ENCODE data around the gene FOXC1.

GRCh38 chr6:1591243-1591642 lies 18.5 kb upstream of the FOXC1 start:
- TF ChIP-seq, protein P1, sequence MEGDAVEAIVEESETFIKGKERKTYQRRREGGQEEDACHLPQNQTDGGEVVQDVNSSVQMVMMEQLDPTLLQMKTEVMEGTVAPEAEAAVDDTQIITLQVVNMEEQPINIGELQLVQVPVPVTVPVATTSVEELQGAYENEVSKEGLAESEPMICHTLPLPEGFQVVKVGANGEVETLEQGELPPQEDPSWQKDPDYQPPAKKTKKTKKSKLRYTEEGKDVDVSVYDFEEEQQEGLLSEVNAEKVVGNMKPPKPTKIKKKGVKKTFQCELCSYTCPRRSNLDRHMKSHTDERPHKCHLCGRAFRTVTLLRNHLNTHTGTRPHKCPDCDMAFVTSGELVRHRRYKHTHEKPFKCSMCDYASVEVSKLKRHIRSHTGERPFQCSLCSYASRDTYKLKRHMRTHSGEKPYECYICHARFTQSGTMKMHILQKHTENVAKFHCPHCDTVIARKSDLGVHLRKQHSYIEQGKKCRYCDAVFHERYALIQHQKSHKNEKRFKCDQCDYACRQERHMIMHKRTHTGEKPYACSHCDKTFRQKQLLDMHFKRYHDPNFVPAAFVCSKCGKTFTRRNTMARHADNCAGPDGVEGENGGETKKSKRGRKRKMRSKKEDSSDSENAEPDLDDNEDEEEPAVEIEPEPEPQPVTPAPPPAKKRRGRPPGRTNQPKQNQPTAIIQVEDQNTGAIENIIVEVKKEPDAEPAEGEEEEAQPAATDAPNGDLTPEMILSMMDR (IDR thresholded peaks at IDR 0.05; ENCODE audit: low read depth, low read length), result no peak
- no peak for TF ChIP-seq POLR2A (IDR thresholded peaks at IDR 0.05; ENCODE audit: extremely low read depth, insufficient read length)
- no peak for TF ChIP-seq MAX (IDR thresholded peaks at IDR 0.05; ENCODE audit: low read depth, low read length)

Data from NB4 (cell line).